DND-41 (cell line): ENCODE measurements around the gene STRN.

ENCODE experiments used
- ATAC-seq: fragments of 200-7000 bp; cut with Tn5 transposase; 3 replicates; pipeline ENCODE4 v1.9.1; 2021; ENCODE audit warnings: low read depth; ENCODE audit not compliant: insufficient read depth
- DNase-seq: peaks from one replicate; pipeline ENCODE4 v3.0.0-alpha.2; 2020
- H2AFZ ChIP-seq: 2 replicates; pipeline ENCODE4 v1.6.0; 2012; ENCODE audit warnings: low read depth, low read length
- H3K27ac ChIP-seq: 2 replicates; pipeline ENCODE4 v1.5.1; 2012; ENCODE audit warnings: low read length, inconsistent platforms
- H3K27me3 ChIP-seq: fragments of 200-600 bp; sonication (generic); 2 replicates; pipeline ENCODE4 v1.6.0; 2012; ENCODE audit warnings: low read length, mild to moderate bottlenecking, inconsistent platforms; ENCODE audit not compliant: insufficient read depth, poor library complexity
- H3K36me3 ChIP-seq: 2 replicates; pipeline ENCODE4 v1.5.1; 2012; ENCODE audit warnings: low read length, inconsistent platforms; ENCODE audit not compliant: insufficient read depth
- H3K4me1 ChIP-seq: 2 replicates; pipeline ENCODE4 v1.5.1; 2012; ENCODE audit warnings: mild to moderate bottlenecking, low read length; ENCODE audit not compliant: insufficient read depth
- H3K4me2 ChIP-seq: 2 replicates; pipeline ENCODE4 v1.6.0; 2012; ENCODE audit warnings: mild to moderate bottlenecking, moderate library complexity, low read length, inconsistent platforms; ENCODE audit not compliant: insufficient read depth
- H3K4me3 ChIP-seq, 2 experiments: fragments of 200-600 bp in 1 of 2; shearing (Covaris generic) in 1 of 2; 2 replicates each; pipeline ENCODE4 v1.5.1; 2012 to 2016; ENCODE audit warnings: inconsistent platforms in 2 of 2, low read length in 2 of 2, mild to moderate bottlenecking in 2 of 2, low read depth in 1 of 2, moderate library complexity in 1 of 2
- H3K79me2 ChIP-seq: 2 replicates; pipeline ENCODE4 v1.6.0; 2012; ENCODE audit warnings: low read length, inconsistent platforms; ENCODE audit not compliant: insufficient read depth
- H3K9ac ChIP-seq: 2 replicates; pipeline ENCODE4 v1.6.0; 2012; ENCODE audit warnings: low read depth, mild to moderate bottlenecking, inconsistent platforms, low read length, moderate library complexity
- H3K9me3 ChIP-seq: 2 replicates; pipeline ENCODE4 v1.5.1; 2012; ENCODE audit warnings: low read length, moderate library complexity, mild to moderate bottlenecking, inconsistent platforms; ENCODE audit not compliant: insufficient read depth, severe bottlenecking
- H4K20me1 ChIP-seq: 2 replicates; pipeline ENCODE4 v1.6.0; 2012; ENCODE audit warnings: low read length; ENCODE audit not compliant: insufficient read depth
- EZH2 ChIP-seq: IDR thresholded peaks from 3 replicates; pipeline ENCODE4 v1.6.1; 2012; ENCODE audit warnings: borderline replicate concordance, low read depth, mild to moderate bottlenecking, moderate library complexity, low read length, inconsistent platforms; ENCODE audit not compliant: severe bottlenecking
- TF ChIP-seq, protein P1 (sequence below): IDR thresholded peaks from 2 replicates; pipeline ENCODE4 v1.5.1; 2012; ENCODE audit warnings: borderline replicate concordance, low read length, moderate library complexity, mild to moderate bottlenecking; ENCODE audit not compliant: poor library complexity, severe bottlenecking; ENCODE audit errors: extremely low read depth

STRN gene

GRCh38 chr2:36993841-36994620 is 27.7 kb upstream of the STRN start:
- H3K27ac ChIP-seq, result no peak overlapping the region
- no peak overlapping the region for H2AFZ ChIP-seq
- no peaks in the 10 kb centered on the region for H3K4me1 ChIP-seq
- no peak overlapping the region for H3K4me3 ChIP-seq
- no peaks in the 10 kb centered on the region for H3K79me2 ChIP-seq
- no peak for TF ChIP-seq EZH2
- TF ChIP-seq, protein P1, sequence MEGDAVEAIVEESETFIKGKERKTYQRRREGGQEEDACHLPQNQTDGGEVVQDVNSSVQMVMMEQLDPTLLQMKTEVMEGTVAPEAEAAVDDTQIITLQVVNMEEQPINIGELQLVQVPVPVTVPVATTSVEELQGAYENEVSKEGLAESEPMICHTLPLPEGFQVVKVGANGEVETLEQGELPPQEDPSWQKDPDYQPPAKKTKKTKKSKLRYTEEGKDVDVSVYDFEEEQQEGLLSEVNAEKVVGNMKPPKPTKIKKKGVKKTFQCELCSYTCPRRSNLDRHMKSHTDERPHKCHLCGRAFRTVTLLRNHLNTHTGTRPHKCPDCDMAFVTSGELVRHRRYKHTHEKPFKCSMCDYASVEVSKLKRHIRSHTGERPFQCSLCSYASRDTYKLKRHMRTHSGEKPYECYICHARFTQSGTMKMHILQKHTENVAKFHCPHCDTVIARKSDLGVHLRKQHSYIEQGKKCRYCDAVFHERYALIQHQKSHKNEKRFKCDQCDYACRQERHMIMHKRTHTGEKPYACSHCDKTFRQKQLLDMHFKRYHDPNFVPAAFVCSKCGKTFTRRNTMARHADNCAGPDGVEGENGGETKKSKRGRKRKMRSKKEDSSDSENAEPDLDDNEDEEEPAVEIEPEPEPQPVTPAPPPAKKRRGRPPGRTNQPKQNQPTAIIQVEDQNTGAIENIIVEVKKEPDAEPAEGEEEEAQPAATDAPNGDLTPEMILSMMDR, result no peak
- H3K9ac ChIP-seq, result no peak overlapping the region
- no peak overlapping the region for H3K4me2 ChIP-seq
- H3K36me3 ChIP-seq, result peaks cover 13% of the 10 kb centered on the region; the same call in 1 of the 2 replicates
- no peak for ATAC-seq
- DNase-seq, result no peak
- H4K20me1 ChIP-seq, result no peaks in the 10 kb centered on the region
- no peaks in the 10 kb centered on the region for H3K9me3 ChIP-seq
- no peaks in the 10 kb centered on the region for H3K27me3 ChIP-seq

- no peak for ATAC-seq
- no peak overlapping the region for H3K4me3 ChIP-seq
- no peaks in the 10 kb centered on the region for H4K20me1 ChIP-seq
- no peak overlapping the region for H3K27ac ChIP-seq
- H2AFZ ChIP-seq, result no peak overlapping the region
- no peaks in the 10 kb centered on the region for H3K4me1 ChIP-seq
- DNase-seq, result no peak
- H3K79me2 ChIP-seq, result no peaks in the 10 kb centered on the region
- TF ChIP-seq EZH2, result no peak
- TF ChIP-seq, protein P1, result no peak
- no peak overlapping the region for H3K4me2 ChIP-seq
- peaks cover 4% of the 10 kb centered on the region; the same call in 1 of the 2 replicates for H3K36me3 ChIP-seq
- H3K27me3 ChIP-seq, result no peaks in the 10 kb centered on the region
- no peaks in the 10 kb centered on the region for H3K9me3 ChIP-seq
- no peak overlapping the region for H3K9ac ChIP-seq
These were observed 21.7 kb upstream of the STRN start for GRCh38 chr2:36988008-36988407.

DNA sequence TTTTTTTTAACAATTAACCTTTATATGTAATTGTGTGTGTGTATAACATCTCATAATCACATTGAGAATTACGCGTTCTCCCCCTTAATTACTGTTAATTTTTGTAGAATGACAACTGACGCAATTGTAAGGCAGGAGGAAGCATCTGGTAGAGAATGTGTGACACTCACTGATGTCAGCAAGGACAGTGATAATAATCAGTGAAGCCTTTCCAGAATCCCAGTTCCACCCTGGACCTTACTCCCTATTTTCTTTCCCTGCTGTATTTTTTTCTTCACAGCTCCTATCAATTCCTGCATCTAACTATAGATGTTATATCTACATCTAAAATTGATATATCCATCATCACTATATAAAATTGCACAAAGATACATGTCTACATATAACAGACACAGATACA is 16.1 kb upstream of the STRN start:
- ATAC-seq (no peak), DNase-seq (no peak)
- Histone ChIP-seq H3K27me3 (no peaks in the 10 kb centered on the region), H4K20me1 (no peaks in the 10 kb centered on the region), H2AFZ (no peak overlapping the region), H3K36me3 (no peaks in the 10 kb centered on the region; the same call in 1 of the 2 replicates), H3K4me1 (no peaks in the 10 kb centered on the region), H3K27ac (no peak overlapping the region), H3K79me2 (no peaks in the 10 kb centered on the region), H3K9ac (no peak overlapping the region), H3K4me2 (no peak overlapping the region), H3K4me3 (no peak overlapping the region), H3K9me3 (no peaks in the 10 kb centered on the region)
- no peak for TF ChIP-seq EZH2
- TF ChIP-seq, protein P1, result no peak
